A673 (cell line): Measurements from ENCODE around the gene LEF1.

Experiments
- CTCF ChIP-seq: fragments of 300-800, 200-600 bp; sonication (generic); conservative IDR thresholded peaks from 2 replicates; pipeline ENCODE4 v1.5.1; 2017; ENCODE audit warnings: low read depth, mild to moderate bottlenecking, antibody characterized with exemption, low read length, moderate library complexity, mixed read lengths
- EZH2 ChIP-seq: fragments of 200-600 bp; sonication (generic); IDR thresholded peaks from 2 replicates; pipeline ENCODE4 v1.6.1; 2017; ENCODE audit warnings: borderline replicate concordance, low read depth, mild to moderate bottlenecking, mixed read lengths, antibody characterized with exemption, low read length; ENCODE audit not compliant: poor library complexity, severe bottlenecking

GRCh38 chr4:108035691-108036090 lies 133.0 kb downstream of the LEF1 start:
- TF ChIP-seq EZH2 (no peak), CTCF (no peak)
